Activated naive CD8-positive, alpha-beta T cell treated with anti-CD3 and anti-CD28 coated beads, Interleukin-2, amount 50 U/mL, for 16 hours (primary cell): ENCODE results near the gene GOLGA8S.
"Not testable (repeated sequence)": the region's sequence is repeated elsewhere in the genome, so short reads cannot be mapped to it uniquely, and the experiment has no call there.

Experiments
- DNase-seq: peaks from one replicate; pipeline ENCODE4 v3.0.0-alpha.2; 2020; ENCODE audit warnings: low read depth, low spot score

Gene GOLGA8S

GRCh38 chr15:23354448-23354847 is at the start of gene GOLGA8S:
TSS of gene GOLGA8S (plus strand) at chr15:23354748. CDS start at chr15:23354810, 62 bp downstream.
- not testable (repeated sequence) for DNase-seq

GRCh38 chr15:23304805-23305204 is 49.7 kb upstream of the GOLGA8S start:
- not testable (repeated sequence) for DNase-seq

GRCh38 chr15:23305921-23306320 is 48.6 kb upstream of the GOLGA8S start:
- not testable (repeated sequence) for DNase-seq

GRCh38 chr15:23311233-23311632 is 43.3 kb upstream of the GOLGA8S start:
- not testable (repeated sequence) for DNase-seq

GRCh38 chr15:23334096-23334495 is 20.5 kb upstream of the GOLGA8S start, which contains the start of gene GOLGA6L26:
TSS of gene GOLGA6L26 (minus strand) at chr15:23334196. CDS start at chr15:23334135, 61 bp downstream.
- not testable (repeated sequence) for DNase-seq

GRCh38 chr15:23362622-23363021 is 8.1 kb downstream of the GOLGA8S start:
- not testable (repeated sequence) for DNase-seq

- not testable (repeated sequence) for DNase-seq
These were observed 9.7 kb downstream of the GOLGA8S start for GRCh38 chr15:23364261-23364660.

GRCh38 chr15:23370578-23370977 is 16.0 kb downstream of the GOLGA8S start:
- DNase-seq, result no peak

GRCh38 chr15:23371134-23371533 is 16.6 kb downstream of the GOLGA8S start:
- DNase-seq, result not testable (repeated sequence)

- DNase-seq, result not testable (repeated sequence)
These were observed 17.3 kb downstream of the GOLGA8S start for GRCh38 chr15:23371868-23372267.

GRCh38 chr15:23372284-23372683 is 17.7 kb downstream of the GOLGA8S start:
- DNase-seq, result no peak

GRCh38 chr15:23372891-23373600 is 18.5 kb downstream of the GOLGA8S start:
- DNase-seq, result not testable (repeated sequence)

- not testable (repeated sequence) for DNase-seq
These were observed 19.7 kb downstream of the GOLGA8S start for GRCh38 chr15:23374226-23374625.

- not testable (repeated sequence) for DNase-seq
These were observed 24.4 kb downstream of the GOLGA8S start for GRCh38 chr15:23378946-23379345.

GRCh38 chr15:23380700-23381099 is 26.2 kb downstream of the GOLGA8S start:
- not testable (repeated sequence) for DNase-seq

GRCh38 chr15:23381192-23381591 is 26.6 kb downstream of the GOLGA8S start:
- not testable (repeated sequence) for DNase-seq

- no peak for DNase-seq
These were observed 29.8 kb downstream of the GOLGA8S start for GRCh38 chr15:23384371-23384770.

GRCh38 chr15:23385886-23386430 is 31.4 kb downstream of the GOLGA8S start:
- DNase-seq, result no peak

GRCh38 chr15:23387621-23388190 is 33.2 kb downstream of the GOLGA8S start:
- DNase-seq, result no peak

- DNase-seq, result no peak
These were observed 40.6 kb downstream of the GOLGA8S start for GRCh38 chr15:23395030-23395692.

GRCh38 chr15:23395832-23396231 is 41.3 kb downstream of the GOLGA8S start:
- no peak for DNase-seq

- DNase-seq, result no peak
These were observed 43.2 kb downstream of the GOLGA8S start for GRCh38 chr15:23397779-23398178.
